A549 (cell line): Measurements from ENCODE around the gene FOSL2. TPM values are rescaled to one million over a fixed set of nuclear protein-coding genes. Genes with fewer than 3 reads are reported as not detected.

Experiments used
- ATAC-seq, 2 experiments: fragments of 200-7000 bp in 1 of 2; fragments of >200 bp in 1 of 2; cut with Nextera tagmentation in 1 of 2; cut with Tn5 transposase in 1 of 2; 3 replicates each; pipeline versions ENCODE4 v1.8.0 to v1.9.1; 2018 to 2020; ENCODE audit warnings: mild to moderate bottlenecking in 1 of 2, moderate library complexity in 1 of 2
- CTCF ChIA-PET: fragments of 300-600 bp; sonication (Branson Sonifier 250); formaldehyde crosslinking; extraction: SDS; loops from one replicate; lab custom pipeline; 2021; ENCODE audit warnings: antibody characterized with exemption, inconsistent platforms; lab: Yijun Ruan, JAX
- POLR2A ChIA-PET: fragments of 350-600 bp; formaldehyde crosslinking; extraction: SDS; loops from one replicate; lab custom pipeline; 2021; ENCODE audit warnings: antibody characterized with exemption, inconsistent platforms; lab: Yijun Ruan, JAX
- DNase-seq, 2 experiments: peaks; one replicate each; pipeline versions ENCODE4 v3.0.0 to v3.0.0-alpha.2; 2011 to 2016; ENCODE audit warnings: low read depth in 1 of 2, low spot score in 1 of 2
- FAIRE-seq: peaks from 2 replicates; lab custom pipeline; 2011; peaks lifted over from hg19 to GRCh38; lab: Jason Lieb, UNC
- H3K27ac ChIP-seq, 2 experiments: fragments of >200 bp; sonication (Bioruptor Twin); formaldehyde crosslinking; 3 replicates each; pipeline ENCODE4 v1.5.1; 2016 to 2017
- H3K4me1 ChIP-seq: fragments of >200 bp; sonication (Bioruptor Twin); formaldehyde crosslinking; 3 replicates; pipeline ENCODE4 v1.6.1; 2016
- H3K4me2 ChIP-seq: fragments of >200 bp; sonication (Bioruptor Twin); formaldehyde crosslinking; 3 replicates; pipeline ENCODE4 v1.6.1; 2016
- H3K4me3 ChIP-seq: fragments of >200 bp; sonication (Bioruptor Twin); formaldehyde crosslinking; 3 replicates; pipeline ENCODE4 v1.5.1; 2016
- H3K9me3 ChIP-seq: fragments of >200 bp; sonication (Bioruptor Twin); formaldehyde crosslinking; 3 replicates; pipeline ENCODE4 v1.6.1; 2016
- BHLHE40 ChIP-seq: IDR thresholded peaks from 2 replicates; pipeline ENCODE4 v1.6.1; 2012; ENCODE audit warnings: low read depth, low read length, inconsistent platforms
- E2F6 ChIP-seq: IDR thresholded peaks from 2 replicates; pipeline ENCODE4 v1.6.1; 2012; ENCODE audit warnings: low read depth, borderline replicate concordance
- EHF ChIP-seq: fragments of 250-450 bp; sonication (Bioruptor Pico); IDR thresholded peaks from 2 replicates; pipeline ENCODE4 v1.5.0; 2020; ENCODE audit warnings: mild to moderate bottlenecking
- ESRRA ChIP-seq: fragments of 150-350 bp; IDR thresholded peaks from 2 replicates; pipeline ENCODE4 v1.6.1; 2014; ENCODE audit warnings: mild to moderate bottlenecking, low read length, borderline replicate concordance
- HDAC2 ChIP-seq: fragments of 200-600 bp; sonication (generic); IDR thresholded peaks from 2 replicates; pipeline ENCODE4 v1.6.1; 2016
- HES2 ChIP-seq: fragments of >200 bp; sonication (Bioruptor Twin); formaldehyde crosslinking; IDR thresholded peaks from 2 replicates; pipeline ENCODE4 v1.6.1; 2016
- HOXA7 ChIP-seq: fragments of 250-450 bp; sonication (Bioruptor Pico); IDR thresholded peaks from 2 replicates; pipeline ENCODE4 v1.5.0; 2020; ENCODE audit warnings: mild to moderate bottlenecking, moderate library complexity
- HOXB13 ChIP-seq: fragments of 250-450 bp; sonication (Bioruptor Pico); IDR thresholded peaks from 2 replicates; pipeline ENCODE4 v1.5.0; 2020; ENCODE audit warnings: low read depth, mild to moderate bottlenecking, moderate library complexity
- HOXB5 ChIP-seq: fragments of 250-450 bp; sonication (Bioruptor Pico); IDR thresholded peaks from 2 replicates; pipeline ENCODE4 v1.5.0; 2020; ENCODE audit warnings: mild to moderate bottlenecking, moderate library complexity
- JUN ChIP-seq, 2 experiments: fragments of >200 bp; sonication (Bioruptor Twin); formaldehyde crosslinking; IDR thresholded peaks; 2 replicates in 1 of 2; 3 replicates in 1 of 2; pipeline ENCODE4 v1.6.1; 2016 to 2017
- KDM5A ChIP-seq: fragments of 200-600 bp; sonication (generic); IDR thresholded peaks from 2 replicates; pipeline ENCODE4 v1.6.1; 2016; ENCODE audit warnings: antibody characterized with exemption, mild to moderate bottlenecking
- MAFK ChIP-seq: fragments of 450-650 bp; IDR thresholded peaks from 2 replicates; pipeline ENCODE4 v1.6.1; 2014; ENCODE audit not compliant: partially characterized antibody
- MAZ ChIP-seq: fragments of 150-350 bp; IDR thresholded peaks from 2 replicates; pipeline ENCODE4 v1.6.1; 2014; ENCODE audit warnings: antibody characterized with exemption, low read depth, low read length, borderline replicate concordance
- MYC ChIP-seq: IDR thresholded peaks from 2 replicates; pipeline ENCODE4 v1.6.1; 2012; ENCODE audit warnings: mild to moderate bottlenecking, inconsistent platforms, low read length, improper control_type of control experiment, borderline replicate concordance
- NFE2L2 ChIP-seq: fragments of 150-350 bp; conservative IDR thresholded peaks from 2 replicates; pipeline ENCODE4 v1.6.1; 2014; ENCODE audit warnings: low read length
- PHF8 ChIP-seq: fragments of 200-600 bp; sonication (generic); IDR thresholded peaks from 2 replicates; pipeline ENCODE4 v1.6.1; 2016; ENCODE audit warnings: low read depth, mild to moderate bottlenecking, antibody characterized with exemption, moderate library complexity, borderline replicate concordance
- RAD21 ChIP-seq, 2 experiments: fragments of >200 bp in 1 of 2; sonication (Bioruptor Twin) in 1 of 2; formaldehyde crosslinking in 1 of 2; IDR thresholded peaks in 1 of 2; conservative IDR thresholded peaks in 1 of 2; 2 replicates in 1 of 2; 3 replicates in 1 of 2; pipeline ENCODE4 v1.6.1; 2012 to 2018; ENCODE audit warnings: inconsistent platforms in 1 of 2
- RARB ChIP-seq: fragments of 250-450 bp; sonication (Bioruptor Pico); IDR thresholded peaks from 2 replicates; pipeline ENCODE4 v1.8.0; 2021; ENCODE audit warnings: mild to moderate bottlenecking, moderate library complexity
- SMC3 ChIP-seq: fragments of >200 bp; sonication (Bioruptor Twin); formaldehyde crosslinking; IDR thresholded peaks from 3 replicates; pipeline ENCODE4 v1.6.1; 2018; ENCODE audit warnings: inconsistent platforms
- TFCP2L1 ChIP-seq: fragments of 250-450 bp; sonication (Bioruptor Pico); IDR thresholded peaks from 2 replicates; pipeline ENCODE4 v1.5.0; 2021; ENCODE audit warnings: mild to moderate bottlenecking
- ZC3H11A ChIP-seq: fragments of 450-650 bp; IDR thresholded peaks from 2 replicates; pipeline ENCODE4 v1.6.1; 2014; ENCODE audit warnings: antibody characterized with exemption, mild to moderate bottlenecking
- ZSCAN20 ChIP-seq: fragments of 250-450 bp; sonication (Bioruptor Pico); IDR thresholded peaks from 2 replicates; pipeline ENCODE4 v1.8.0; 2022; ENCODE audit warnings: mild to moderate bottlenecking, moderate library complexity
- WGBS: methylation state at CpG from one replicate; pipeline ENCODE4 v1.1.6; 2017; ENCODE audit errors: missing lambda C conversion rate; 5-methylcytosine and 5-hydroxymethylcytosine counted together
- polyA plus RNA-seq, 4 experiments: library from polyadenylated mRNA; depleted of rRNA in 3 of 4; stranded (reverse); fragments of >200 nt; fragmentation: RNase III in 1 of 4; extraction: RNeasy Plus Mini Kit Qiagen cat#74134 plus additional on column Dnase treatment in 1 of 4; gene quantifications; 2 replicates in 3 of 4; 3 replicates in 1 of 4; pipeline ENCODE4 v1.2.3, GENCODE V29; 2011 to 2017
- TF ChIP-seq, protein P1 (sequence below): fragments of 250-450 bp; sonication (Bioruptor Pico); IDR thresholded peaks from 2 replicates; pipeline ENCODE4 v1.5.0; 2020; ENCODE audit warnings: low read depth, mild to moderate bottlenecking, moderate library complexity
- TF ChIP-seq, protein P2 (sequence below): fragments of >200 bp; sonication (Bioruptor Twin); formaldehyde crosslinking; IDR thresholded peaks from 3 replicates; pipeline ENCODE4 v1.5.1; 2016
- TF ChIP-seq, protein P3 (sequence below): fragments of 250-450 bp; sonication (Bioruptor Pico); IDR thresholded peaks from 2 replicates; pipeline ENCODE4 v1.5.0; 2021; ENCODE audit warnings: mild to moderate bottlenecking, moderate library complexity, borderline replicate concordance

FOSL2 gene
- polyA plus RNA-seq, 2 of the 4 experiments (the other 2 are of a cell fraction): 45.7 to 73.4 TPM

DNA sequence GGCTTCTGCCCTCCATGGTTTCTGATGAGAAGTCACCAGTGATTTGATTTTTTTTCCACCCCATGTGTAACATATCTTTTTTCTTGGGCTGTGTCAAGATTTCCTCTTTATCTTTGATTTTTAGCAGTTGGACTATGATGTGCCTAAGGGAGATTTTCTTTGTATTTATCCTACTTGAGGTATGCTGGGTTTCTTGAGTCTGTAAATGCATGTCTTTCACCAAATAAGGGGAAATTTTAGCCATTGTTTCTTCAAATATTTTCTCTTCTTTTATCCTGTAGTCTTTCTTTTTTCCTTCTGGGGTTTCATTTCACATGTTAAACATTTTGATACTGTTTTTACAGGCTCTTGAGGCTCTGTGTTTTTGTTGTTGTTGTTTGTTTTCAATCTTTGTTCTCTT, 69.5 kb downstream of the FOSL2 start:
- ATAC-seq (no peak), FAIRE-seq (no peak), DNase-seq (no peak)
- H3K9me3 ChIP-seq: peaks cover 16% of the 10 kb centered on the region
- no peak overlapping the region for H3K27ac ChIP-seq
- H3K4me3 ChIP-seq: no peak overlapping the region
- POLR2A ChIA-PET: no interaction called here
- no peak for TF ChIP-seq NFE2L2
- no peak for TF ChIP-seq EHF (CRISPR knock-in tag)
- no peak for TF ChIP-seq ZC3H11A
- no peak for TF ChIP-seq BHLHE40
- no peak for TF ChIP-seq ESRRA
- TF ChIP-seq MAZ: no peak
- no peak for TF ChIP-seq TFCP2L1
- no peak for TF ChIP-seq E2F6
- TF ChIP-seq, protein P1, sequence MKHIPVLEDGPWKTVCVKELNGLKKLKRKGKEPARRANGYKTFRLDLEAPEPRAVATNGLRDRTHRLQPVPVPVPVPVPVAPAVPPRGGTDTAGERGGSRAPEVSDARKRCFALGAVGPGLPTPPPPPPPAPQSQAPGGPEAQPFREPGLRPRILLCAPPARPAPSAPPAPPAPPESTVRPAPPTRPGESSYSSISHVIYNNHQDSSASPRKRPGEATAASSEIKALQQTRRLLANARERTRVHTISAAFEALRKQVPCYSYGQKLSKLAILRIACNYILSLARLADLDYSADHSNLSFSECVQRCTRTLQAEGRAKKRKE (CRISPR knock-in tag): no peak
- no peak for TF ChIP-seq HDAC2
- CTCF ChIA-PET: interaction anchor here (0.8 to 2.7 kb wide), 3 partner anchors 9 to 1377 kb away, joined by 3 to 19 read pairs (median 8); no protein-coding TSS in a partner anchor
- no peak overlapping the region for H3K4me2 ChIP-seq
- H3K4me1 ChIP-seq: no peaks in the 10 kb centered on the region

- TF ChIP-seq HOXB5: no peak
- TF ChIP-seq MYC: no peak
- no peak for TF ChIP-seq HOXB13 (CRISPR knock-in tag)
- no peak for TF ChIP-seq HOXA7
- no peak for TF ChIP-seq JUN (IDR thresholded peaks at IDR 0.05)
- TF ChIP-seq KDM5A: no peak
- TF ChIP-seq, protein P2, sequence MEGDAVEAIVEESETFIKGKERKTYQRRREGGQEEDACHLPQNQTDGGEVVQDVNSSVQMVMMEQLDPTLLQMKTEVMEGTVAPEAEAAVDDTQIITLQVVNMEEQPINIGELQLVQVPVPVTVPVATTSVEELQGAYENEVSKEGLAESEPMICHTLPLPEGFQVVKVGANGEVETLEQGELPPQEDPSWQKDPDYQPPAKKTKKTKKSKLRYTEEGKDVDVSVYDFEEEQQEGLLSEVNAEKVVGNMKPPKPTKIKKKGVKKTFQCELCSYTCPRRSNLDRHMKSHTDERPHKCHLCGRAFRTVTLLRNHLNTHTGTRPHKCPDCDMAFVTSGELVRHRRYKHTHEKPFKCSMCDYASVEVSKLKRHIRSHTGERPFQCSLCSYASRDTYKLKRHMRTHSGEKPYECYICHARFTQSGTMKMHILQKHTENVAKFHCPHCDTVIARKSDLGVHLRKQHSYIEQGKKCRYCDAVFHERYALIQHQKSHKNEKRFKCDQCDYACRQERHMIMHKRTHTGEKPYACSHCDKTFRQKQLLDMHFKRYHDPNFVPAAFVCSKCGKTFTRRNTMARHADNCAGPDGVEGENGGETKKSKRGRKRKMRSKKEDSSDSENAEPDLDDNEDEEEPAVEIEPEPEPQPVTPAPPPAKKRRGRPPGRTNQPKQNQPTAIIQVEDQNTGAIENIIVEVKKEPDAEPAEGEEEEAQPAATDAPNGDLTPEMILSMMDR: no peak
- TF ChIP-seq ZSCAN20: no peak
- no peak for TF ChIP-seq PHF8
- no peak for TF ChIP-seq EHF (CRISPR knock-in tag)
- no peak for TF ChIP-seq HES2
- TF ChIP-seq, all 56 proteins: peak for 0
- H3K9me3 ChIP-seq: peaks cover 16% of the 10 kb centered on the region
- H3K4me1 ChIP-seq: no peaks in the 10 kb centered on the region
- H3K4me3 ChIP-seq: no peak overlapping the region
- FAIRE-seq: no peak
- CTCF ChIA-PET: interaction anchor here (2.7 kb wide), 1 partner anchor 10 kb away, joined by 19 read pairs; no protein-coding TSS in a partner anchor
- WGBS: 47% methylated on average over 6 of the region's 6 CpGs
- DNase-seq: no peak
- no peak for ATAC-seq
- no peak overlapping the region for H3K4me2 ChIP-seq
- H3K27ac ChIP-seq: no peak overlapping the region
- POLR2A ChIA-PET: no interaction called here
Observed at GRCh38 chr2:28463211-28463816, 70.7 kb downstream of the FOSL2 start.

- Histone ChIP-seq H3K4me2 (no peak overlapping the region), H3K9me3 (peaks cover 16% of the 10 kb centered on the region), H3K4me3 (no peak overlapping the region), H3K27ac (no peak overlapping the region), H3K4me1 (no peaks in the 10 kb centered on the region)
- 74% methylated on average over 4 of the region's 4 CpGs for WGBS
- ChIA-PET POLR2A (no interaction called here), CTCF (interaction anchor here (2.7 kb wide), 1 partner anchor 11 kb away, joined by 19 read pairs; no protein-coding TSS in a partner anchor)
- no peak for DNase-seq
- FAIRE-seq: no peak
- ATAC-seq: no peak
- TF ChIP-seq NFE2L2 (no peak), KDM5A (no peak), HOXB13 (CRISPR knock-in tag) (no peak), SMC3 (no peak), MAFK (no peak), ESRRA (no peak), ZC3H11A (no peak), RARB (CRISPR knock-in tag) (no peak), RAD21 (conservative IDR thresholded peaks at IDR 0.05 in 1 of 2, IDR thresholded peaks at IDR 0.05 in 1 of 2) (no peak), MAZ (no peak)
- TF ChIP-seq, protein P3, sequence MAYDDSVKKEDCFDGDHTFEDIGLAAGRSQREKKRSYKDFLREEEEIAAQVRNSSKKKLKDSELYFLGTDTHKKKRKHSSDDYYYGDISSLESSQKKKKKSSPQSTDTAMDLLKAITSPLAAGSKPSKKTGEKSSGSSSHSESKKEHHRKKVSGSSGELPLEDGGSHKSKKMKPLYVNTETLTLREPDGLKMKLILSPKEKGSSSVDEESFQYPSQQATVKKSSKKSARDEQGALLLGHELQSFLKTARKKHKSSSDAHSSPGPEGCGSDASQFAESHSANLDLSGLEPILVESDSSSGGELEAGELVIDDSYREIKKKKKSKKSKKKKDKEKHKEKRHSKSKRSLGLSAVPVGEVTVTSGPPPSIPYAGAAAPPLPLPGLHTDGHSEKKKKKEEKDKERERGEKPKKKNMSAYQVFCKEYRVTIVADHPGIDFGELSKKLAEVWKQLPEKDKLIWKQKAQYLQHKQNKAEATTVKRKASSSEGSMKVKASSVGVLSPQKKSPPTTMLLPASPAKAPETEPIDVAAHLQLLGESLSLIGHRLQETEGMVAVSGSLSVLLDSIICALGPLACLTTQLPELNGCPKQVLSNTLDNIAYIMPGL: no peak
Observed at GRCh38 chr2:28463893-28464292, 71.2 kb downstream of the FOSL2 start.
